Measurements from ENCODE around the gene INHA.

The INHA gene

DNA sequence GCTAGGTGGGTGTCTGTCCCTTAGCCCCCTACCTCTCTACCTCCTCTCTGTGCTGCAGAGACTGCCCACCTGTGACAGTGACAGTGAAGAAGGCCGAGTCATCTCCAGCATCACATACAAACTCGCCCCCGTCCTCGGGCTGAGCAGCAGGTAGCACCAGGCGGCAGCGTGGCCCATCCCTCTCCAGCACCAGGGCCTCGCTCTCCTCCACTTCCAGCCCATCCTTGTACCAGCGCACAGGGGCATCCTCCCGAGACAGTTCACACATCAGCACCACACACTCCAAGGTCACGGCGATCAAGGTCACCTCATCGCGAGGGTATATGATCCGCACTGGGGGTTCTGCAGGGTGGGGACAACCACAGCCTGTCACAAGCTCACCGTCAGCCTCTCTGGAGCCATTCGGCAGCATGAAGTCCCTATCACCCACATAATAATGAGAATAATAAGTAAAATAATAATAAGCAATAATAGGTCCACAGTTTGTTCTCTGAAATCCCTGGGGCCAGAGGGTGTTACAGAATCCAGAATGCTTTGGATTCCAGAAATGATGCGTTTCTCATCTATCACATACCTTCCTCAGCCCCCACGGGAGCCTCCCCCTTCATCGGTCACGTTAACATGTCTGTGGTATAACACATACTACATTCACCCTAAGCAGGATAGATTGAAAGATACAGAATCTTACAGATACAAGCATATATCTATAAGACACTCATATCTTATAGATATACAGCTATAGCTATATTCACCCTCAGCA lies 12.8 kb upstream of the INHA start:
- no peak for DNase-seq

GRCh38 chr2:219560037-219560892 lies 11.8 kb upstream of the INHA start:
- no peak for DNase-seq

DNA sequence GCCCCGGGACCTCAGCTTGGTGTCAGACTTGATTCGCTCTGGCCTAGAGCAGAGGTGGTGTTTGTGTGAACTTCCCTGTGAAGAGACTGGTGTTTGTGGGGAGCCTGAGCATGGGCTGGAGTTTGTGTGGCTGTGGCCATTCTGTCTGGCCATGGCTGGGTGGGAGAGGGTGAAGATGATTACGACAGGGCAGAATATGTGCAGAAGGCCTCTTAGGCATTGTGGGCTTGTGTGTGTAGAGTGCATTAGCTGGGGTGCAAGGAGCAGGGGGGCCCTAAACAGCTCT lies 11.3 kb upstream of the INHA start:
- no peak for DNase-seq

DNA sequence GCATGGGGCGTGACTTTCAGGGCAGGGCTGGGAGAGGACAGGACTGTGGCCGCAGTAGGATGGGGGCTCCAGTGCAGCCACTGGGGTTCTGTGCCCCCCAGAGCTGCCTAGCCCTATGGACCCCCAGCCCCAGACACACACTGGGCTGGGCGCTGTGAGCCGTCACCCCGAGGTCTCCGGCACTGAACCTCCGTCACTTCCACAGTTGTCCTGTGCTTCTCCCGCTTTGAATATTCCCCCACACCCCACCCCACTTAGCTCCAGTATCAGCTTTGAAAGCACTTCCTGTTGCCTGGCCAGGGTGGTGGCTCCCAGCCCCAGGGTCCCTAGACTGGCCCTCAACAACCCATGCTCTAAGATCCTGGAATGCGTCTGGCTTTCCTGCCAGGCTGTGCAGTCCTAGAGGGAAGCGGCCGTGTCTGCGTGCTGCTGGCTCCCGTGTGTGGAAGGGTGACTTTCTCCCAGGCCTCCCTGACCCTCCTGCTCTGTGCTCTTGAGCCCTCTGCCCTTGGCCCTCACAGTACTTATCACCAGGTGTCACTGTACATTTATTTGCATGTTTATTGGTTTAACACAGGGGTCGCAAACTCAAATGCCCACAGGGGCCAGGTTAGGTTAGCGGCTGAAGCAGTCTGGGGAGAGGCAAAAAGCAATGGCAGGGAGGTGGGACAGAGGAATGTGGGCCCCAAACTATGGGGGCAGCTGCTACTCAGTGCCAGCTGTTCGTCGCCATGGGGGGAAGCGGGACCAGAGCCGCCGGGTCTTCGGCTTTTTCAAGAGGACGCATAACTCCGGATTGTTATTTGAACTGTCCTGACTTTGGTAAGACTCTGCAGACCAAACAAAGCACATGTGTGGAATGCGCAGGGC lies 10.7 kb upstream of the INHA start:
- no peak for DNase-seq

- no peak for DNase-seq
Observed at GRCh38 chr2:219562049-219563020, 9.8 kb upstream of the INHA start.

DNA sequence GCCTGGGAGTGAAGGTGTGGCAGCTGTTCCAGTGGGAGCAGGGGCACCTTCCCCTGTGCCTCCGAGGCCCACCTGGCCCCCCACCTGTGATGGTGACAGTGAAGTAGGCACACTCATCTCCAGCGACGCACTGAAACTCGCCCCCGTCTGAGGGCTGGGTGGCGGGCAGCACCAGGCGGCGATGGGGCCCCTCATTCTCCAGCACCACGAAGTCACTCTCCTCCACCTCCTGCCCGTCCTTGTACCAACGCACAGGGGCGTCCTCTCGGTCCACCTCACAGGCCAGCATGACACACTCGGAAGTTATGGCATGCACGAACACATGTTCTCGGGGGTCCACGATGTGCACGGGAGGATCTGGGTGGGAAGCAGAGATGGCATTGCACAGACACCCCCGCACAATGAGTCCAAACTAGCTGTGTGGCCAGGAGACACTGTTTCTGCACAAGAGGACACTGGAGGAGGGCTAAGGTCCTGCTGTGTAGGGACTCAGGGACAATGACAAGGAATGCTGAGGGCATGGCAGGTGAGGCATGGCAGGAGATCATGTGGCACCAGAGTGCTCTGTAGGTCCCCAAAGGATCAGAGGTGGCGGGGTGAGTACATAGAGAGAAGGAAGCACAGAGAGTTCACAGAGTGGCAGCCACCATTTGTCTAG lies 8.7 kb upstream of the INHA start:
- DNase-seq: no peak

DNA sequence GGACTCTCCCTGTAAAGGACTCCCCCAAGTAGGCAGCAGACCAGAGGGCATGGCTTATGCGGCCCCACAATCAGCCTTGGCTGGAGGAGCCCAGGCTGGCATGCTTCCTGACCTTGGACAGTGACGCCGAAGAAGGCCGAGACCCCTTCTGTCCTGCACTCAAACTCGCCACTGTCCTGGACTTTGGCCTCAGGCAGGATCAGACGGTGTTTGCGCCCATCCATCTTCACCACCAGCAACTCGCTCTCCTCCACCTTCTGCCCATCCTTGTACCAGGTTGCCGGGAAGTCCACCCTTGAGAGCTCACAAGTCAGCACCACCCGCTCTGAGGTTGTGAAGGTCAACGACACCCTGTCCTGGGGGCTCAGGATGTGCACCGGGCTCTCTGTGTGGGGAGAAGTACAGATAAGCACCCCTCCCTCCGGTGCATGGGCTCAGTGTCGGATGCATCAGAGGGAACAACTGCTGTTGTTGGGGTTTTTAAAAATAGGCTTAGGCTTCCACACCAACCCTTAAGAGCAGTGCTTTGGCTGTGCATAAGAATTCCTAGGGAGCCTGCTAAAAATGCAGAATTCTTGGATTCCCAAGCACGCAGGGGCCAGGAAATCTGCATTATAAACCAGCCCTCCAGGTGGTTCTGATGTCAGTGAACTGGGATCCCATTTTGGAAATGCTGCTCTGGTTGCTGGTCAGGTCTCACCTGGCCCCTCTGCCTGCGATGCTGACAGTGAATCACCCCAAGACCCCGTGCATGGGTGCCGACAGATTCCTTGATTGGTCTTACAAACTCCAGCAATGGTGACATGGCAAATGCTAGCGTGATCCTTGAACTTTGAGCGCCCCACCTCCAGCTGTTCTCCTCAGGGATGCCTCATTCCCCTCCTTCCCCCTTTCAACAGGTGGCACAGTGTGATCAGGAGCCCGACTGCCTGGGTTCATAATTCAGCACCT lies 6.7 kb upstream of the INHA start:
- no peak for DNase-seq

- no peak for DNase-seq
Observed at GRCh38 chr2:219566640-219567039, 5.5 kb upstream of the INHA start.

DNA sequence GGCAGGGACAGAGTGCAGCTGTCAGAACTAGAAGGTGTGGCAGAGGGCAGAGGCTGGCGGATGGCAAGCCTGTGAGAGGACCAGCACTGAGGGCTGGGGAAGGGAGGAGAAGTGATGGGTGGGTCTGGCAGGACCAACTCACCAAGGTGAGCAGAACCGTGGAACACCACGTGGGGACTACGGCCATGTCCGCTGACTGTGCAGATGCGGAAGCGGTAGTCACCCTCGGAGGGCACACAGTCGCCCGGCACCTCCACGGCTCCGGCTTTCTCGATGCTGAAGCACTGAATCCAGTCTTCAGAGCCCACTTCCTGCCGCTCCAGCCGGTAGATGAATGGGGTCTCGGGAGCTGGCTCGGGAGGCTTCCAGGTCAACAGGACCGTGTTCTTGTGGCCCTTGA lies 5.0 kb upstream of the INHA start:
- DNase-seq: no peak

GRCh38 chr2:219567791-219568361 lies 4.2 kb upstream of the INHA start:
- no peak for DNase-seq

DNA sequence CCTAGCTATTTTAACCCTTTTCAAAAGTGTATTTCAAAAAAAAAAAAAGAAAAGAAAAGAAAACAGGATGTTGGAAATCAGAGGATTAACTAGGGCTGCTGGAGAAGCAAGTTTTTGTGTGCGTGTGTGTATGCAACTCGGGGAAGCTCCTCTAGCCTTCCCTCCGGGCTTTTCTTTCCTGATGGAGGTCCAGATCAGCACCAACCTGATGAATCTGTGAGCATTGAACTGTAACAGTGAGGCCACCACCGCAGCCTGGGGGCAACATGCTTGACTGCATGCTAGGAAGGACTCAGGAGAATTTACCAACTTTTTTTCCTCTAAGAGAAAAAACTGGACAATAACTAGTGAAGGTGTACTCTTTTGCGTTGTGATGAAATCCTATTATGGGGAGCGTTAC lies 3.1 kb upstream of the INHA start:
- DNase-seq: no peak

GRCh38 chr2:219569635-219570034 lies 2.5 kb upstream of the INHA start:
- DNase-seq: no peak

GRCh38 chr2:219570194-219570923 lies 1.8 kb upstream of the INHA start:
- DNase-seq: no peak

GRCh38 chr2:219570924-219571310 lies 1.2 kb upstream of the INHA start:
- no peak for DNase-seq

- DNase-seq: no peak
Observed at GRCh38 chr2:219571311-219572236, 536 bp upstream of the INHA start, which contains the start of gene OBSL1. Gene OBSL1, minus strand, starts transcription at chr2:219571539. Its CDS starts 307 bp downstream, at chr2:219571232.

GRCh38 chr2:219573166-219573565 lies 1.1 kb downstream of the INHA start:
- DNase-seq: no peak

DNA sequence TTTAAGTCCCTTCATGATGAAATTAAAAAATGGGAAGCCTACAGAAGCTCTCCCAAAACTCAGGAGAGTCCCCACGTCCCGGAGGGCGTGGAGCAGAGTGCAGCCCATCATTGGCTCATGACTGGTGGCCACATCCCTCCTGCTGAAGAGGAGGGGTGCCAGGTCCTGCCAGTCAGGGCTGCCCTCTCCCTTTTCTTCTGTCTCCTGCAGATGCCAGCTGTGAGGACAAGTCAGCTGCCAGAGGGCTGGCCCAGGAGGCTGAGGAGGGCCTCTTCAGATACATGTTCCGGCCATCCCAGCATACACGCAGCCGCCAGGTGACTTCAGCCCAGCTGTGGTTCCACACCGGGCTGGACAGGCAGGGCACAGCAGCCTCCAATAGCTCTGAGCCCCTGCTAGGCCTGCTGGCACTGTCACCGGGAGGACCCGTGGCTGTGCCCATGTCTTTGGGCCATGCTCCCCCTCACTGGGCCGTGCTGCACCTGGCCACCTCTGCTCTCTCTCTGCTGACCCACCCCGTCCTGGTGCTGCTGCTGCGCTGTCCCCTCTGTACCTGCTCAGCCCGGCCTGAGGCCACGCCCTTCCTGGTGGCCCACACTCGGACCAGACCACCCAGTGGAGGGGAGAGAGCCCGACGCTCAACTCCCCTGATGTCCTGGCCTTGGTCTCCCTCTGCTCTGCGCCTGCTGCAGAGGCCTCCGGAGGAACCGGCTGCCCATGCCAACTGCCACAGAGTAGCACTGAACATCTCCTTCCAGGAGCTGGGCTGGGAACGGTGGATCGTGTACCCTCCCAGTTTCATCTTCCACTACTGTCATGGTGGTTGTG lies 2.6 kb downstream of the INHA start:
- DNase-seq: no peak
